Measurements from ENCODE around the gene MRPL17.

Gene MRPL17

GRCh38 chr11:6654281-6655019 is 28.7 kb downstream of the MRPL17 start:
- DNase-seq (ENCODE audit: low spot score) = no peak

GRCh38 chr11:6653656-6654055 is 29.5 kb downstream of the MRPL17 start:
- no peak for DNase-seq (ENCODE audit: low spot score)

GRCh38 chr11:6653097-6653496 is 30.0 kb downstream of the MRPL17 start:
- DNase-seq (ENCODE audit: low spot score) = no peak

DNA sequence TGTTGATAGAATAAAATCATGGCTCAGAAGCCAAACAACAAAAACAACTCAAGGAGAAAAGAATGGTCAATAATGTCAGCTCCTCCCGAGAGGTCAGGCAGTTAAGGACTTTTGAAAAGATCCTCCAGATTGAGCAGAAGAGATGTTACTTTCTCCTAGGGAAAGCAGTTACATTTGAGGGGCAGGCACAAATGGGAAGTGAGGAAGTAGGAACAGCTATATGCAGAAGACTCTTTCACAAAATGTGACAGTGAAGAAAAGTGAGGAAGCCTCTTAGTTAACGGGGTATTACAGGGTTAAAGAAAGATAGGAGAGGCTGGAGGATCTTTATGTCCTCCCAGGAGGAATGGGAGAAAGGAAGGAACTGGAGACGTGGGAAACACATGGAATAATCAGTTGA is 31.0 kb downstream of the MRPL17 start:
- DNase-seq (ENCODE audit: low spot score) = no peak

DNA sequence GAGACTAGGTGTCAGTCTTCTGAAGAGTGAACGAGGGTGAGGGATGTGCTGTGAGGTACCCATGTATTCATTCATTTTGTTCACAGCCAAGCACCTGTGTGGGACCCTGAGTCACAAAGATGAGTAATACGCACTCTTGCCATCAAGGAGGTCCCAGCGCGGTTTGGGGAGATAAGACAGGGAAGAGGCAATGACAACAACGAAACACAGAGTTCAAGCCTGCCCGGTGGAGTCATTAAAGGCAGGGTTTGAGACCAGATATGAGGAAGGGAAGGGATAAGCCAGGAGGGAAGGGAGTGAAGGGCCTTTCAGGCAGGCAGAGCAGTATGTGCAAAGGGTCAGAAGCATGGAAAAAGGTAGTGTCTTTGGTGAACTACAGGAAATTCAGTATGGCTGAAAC is 32.2 kb downstream of the MRPL17 start:
- DNase-seq (ENCODE audit: low spot score) = no peak

DNA sequence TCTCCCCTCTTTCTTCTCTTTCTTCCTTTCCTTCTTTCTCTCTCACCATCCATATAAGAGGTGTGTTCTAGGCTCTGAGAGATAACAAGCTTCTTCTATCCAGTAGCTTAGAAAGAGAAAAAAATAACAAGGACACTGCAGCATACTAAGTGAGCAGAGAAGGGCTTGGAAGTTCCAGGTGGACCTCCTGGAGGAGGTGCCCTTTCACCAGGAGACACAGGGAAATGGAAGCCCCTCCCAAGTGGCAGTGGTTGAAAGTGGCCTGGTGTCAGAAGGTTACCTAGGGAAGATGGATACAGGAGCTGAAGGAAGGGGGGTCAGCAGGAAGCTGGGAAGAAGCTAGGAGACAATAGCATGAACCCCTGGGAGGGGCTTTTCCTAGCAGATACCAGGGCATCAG is 33.0 kb downstream of the MRPL17 start:
- DNase-seq (ENCODE audit: low spot score) = no peak

DNA sequence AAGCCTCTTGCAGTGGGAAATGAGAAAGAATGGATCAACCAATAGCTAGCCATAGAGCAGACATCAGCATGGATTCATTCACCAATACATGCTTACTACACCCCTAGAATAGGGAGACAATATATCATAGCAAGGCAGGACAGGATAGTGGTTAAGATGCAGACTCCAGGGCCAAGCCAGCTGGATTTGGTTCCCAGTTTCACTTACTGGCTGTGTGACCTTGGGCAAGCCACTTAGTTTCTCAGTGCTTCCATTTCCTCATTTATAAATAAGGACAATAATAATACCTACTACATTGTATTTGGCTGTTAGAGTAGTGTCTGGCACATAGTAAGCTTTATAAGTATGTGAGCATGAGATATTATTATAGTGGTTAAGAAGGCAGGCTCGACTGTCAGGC is 34.6 kb downstream of the MRPL17 start:
- no peak for DNase-seq (ENCODE audit: low spot score)

- peak; percentile 52 for DNase-seq (ENCODE audit: low spot score)
Measured at GRCh38 chr11:6647836-6648235, 35.3 kb downstream of the MRPL17 start.

GRCh38 chr11:6646918-6647679 is 36.0 kb downstream of the MRPL17 start:
- DNase-seq (ENCODE audit: low spot score) = peak; percentile 76

- DNase-seq (ENCODE audit: low spot score) = peak; percentile 88
Measured at GRCh38 chr11:6646576-6646917, 36.6 kb downstream of the MRPL17 start.

DNA sequence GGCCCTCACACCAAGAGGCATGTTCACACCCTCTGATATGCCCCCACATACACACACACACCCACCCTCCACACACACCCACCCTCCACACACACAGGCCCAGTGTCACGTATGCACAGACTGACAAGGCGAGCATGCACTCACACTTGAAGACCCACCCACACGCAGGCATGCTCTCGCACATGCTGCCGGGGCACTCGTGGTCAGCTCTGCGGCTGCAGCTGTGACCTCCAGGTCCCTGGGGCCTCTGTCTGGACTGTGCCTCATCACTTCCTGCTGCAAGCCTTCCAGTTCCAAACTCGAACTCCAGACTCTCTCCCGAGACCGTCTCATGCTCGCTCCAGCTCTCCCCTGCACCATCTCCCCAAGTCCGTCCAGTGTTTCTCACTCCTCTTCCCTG is 37.1 kb downstream of the MRPL17 start:
- DNase-seq (ENCODE audit: low spot score) = peak; percentile 80

DNA sequence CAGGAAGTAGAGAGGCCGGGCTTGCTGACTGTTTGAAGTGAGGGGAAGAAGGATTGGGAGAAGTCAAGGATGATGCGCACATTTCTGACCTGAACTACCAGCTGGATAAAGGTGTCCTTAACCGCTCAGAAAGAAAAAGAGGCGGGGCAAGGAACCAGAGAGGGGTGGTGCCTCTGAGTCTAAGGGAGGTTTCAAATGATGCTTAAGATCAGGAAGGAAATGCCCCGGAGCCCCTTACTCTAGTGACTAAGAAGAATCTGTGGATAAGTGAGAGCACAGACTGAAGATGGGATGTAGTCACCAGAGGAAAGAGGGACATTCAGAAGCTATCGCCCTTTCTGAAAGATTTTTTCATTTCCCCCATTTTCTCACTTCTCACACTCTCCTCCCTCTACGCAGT is 40.2 kb downstream of the MRPL17 start:
- peak; percentile 15 for DNase-seq (ENCODE audit: low spot score)

GRCh38 chr11:6640985-6641701 is 42.0 kb downstream of the MRPL17 start:
- no peak for DNase-seq (ENCODE audit: low spot score)

DNA sequence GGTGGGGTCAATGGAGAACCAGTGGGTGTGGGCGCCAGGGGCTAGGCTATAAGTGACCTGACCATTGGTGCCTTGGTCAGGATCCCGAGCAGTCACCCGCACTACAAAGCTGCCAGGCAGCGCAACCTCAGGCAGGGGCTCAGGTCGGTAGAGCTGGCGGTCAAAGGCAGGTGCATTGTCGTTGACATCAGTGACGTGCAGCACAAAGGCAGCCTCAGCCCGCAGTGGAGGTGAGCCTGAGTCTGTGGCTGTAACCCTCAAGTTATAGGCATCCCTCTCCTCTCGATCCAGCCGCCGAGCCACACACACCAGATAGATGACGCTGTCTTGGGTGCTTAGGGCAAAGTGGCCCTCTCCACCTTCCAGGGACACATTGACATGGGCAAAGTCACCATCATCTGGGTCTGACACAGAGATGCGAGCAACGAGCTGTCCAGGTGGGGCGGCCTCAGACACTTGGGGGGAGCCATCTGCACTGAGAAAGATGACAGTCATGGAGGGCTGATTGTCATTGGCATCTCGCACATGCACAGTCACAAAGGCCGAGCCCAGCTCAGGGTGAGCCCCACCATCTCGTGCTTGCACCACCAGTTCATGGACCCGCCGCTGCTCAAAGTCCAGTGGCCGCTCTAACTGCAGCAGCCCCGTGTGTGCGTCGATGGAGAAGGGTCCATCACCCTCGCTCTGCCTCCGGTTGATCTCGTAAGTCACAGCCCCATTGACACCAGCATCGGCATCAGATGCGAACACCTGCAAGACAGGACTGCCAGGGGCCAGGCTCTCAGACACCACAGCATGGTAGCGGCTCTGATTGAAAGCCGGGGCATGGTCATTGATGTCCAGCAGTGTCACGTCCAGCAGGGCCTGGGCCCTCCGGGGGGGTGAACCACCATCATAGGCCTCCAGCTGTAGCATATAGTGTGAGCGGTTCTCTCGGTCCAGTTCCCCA is 42.8 kb downstream of the MRPL17 start:
- no peak for DNase-seq (ENCODE audit: low spot score)

DNA sequence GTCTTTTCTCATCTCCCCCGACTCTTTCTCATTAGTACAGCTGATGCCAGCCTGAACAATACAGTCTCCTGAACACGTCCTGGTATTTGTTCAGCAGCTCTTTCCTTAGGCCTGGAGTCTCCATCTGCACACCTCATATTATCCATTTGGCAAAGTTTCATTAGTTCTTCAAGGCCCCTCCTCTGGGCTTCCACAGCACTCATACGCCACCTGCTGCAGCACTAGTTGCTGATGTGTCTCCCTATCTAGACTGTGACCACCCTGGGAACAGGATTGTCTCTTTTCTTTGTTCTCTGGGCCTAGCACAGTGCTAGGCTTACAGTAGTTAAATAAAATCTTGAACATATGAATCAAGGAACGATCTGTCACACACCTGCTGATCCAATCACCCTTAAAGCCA is 44.7 kb downstream of the MRPL17 start:
- DNase-seq (ENCODE audit: low spot score) = no peak

DNA sequence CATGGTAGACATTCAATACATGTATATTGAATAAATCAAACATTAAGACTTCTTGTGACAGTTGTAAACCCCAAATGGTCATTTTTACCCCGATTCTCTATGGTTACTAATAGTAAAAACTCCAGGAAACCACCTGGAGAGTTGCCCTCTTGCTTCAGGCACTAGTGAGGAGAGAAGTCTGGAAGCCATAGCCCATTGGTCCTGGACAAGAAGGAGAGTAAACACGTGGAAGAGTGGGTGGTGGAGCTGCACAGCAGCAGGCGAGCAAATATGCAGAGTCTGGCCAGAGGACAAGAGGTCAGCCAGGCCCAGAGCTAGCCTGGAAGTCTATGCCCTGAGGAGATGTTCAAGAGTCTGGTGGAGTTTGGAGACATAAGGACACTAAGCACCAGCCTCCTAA is 45.3 kb downstream of the MRPL17 start:
- DNase-seq (ENCODE audit: low spot score) = no peak

GRCh38 chr11:6636480-6636879 is 46.7 kb downstream of the MRPL17 start:
- DNase-seq (ENCODE audit: low spot score) = no peak

GRCh38 chr11:6635082-6635932 is 47.8 kb downstream of the MRPL17 start:
- DNase-seq (ENCODE audit: low spot score) = no peak

DNA sequence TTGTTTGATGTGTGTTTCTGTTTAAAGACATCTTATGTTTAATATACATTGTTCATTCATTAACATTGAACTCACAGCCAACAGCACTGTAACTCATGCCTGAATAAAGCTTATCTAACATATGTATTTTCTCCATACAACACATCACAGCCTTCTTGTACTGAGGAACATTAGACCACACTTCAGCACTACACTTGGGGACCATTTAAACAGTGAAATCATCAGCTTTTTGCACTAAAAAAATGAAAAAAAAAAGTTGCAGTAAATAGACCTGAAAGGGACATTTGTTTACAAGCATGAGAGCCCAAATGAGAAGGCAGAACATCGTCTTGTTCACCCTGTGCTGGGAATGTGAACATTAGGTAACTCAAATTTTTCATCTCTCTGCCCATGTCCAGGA is 48.6 kb downstream of the MRPL17 start:
- DNase-seq (ENCODE audit: low spot score) = no peak

- DNase-seq (ENCODE audit: low spot score) = no peak
Measured at GRCh38 chr11:6633422-6634408, 49.4 kb downstream of the MRPL17 start.

Measured in left forelimb (tissue), 1 donor.